HCT116 (cell line): ENCODE data around the gene SARS2. TPM values are rescaled to one million over a fixed set of nuclear protein-coding genes. Genes with fewer than 3 reads are reported as not detected.

Source experiments
- ATAC-seq: fragments of 200-7000 bp; cut with Tn5 transposase; 2 replicates; pipeline ENCODE4 v1.9.1; 2020; ENCODE audit warnings: mild to moderate bottlenecking, moderate library complexity
- BruUV-seq: library from RNA; stranded (reverse); fragments of 400-500 nt; replicated peaks from 2 replicates; lab custom pipeline; 2021; lab: Mats Ljungman, UMichigan
- CTCF ChIA-PET: fragments of 300-600 bp; sonication (Branson Sonifier 250); formaldehyde crosslinking; loops from one replicate; lab custom pipeline; 2021; ENCODE audit warnings: antibody characterized with exemption; lab: Charles Lee
- POLR2A ChIA-PET: fragments of 300-600, 350-600 bp; sonication (Branson Sonifier 250); formaldehyde crosslinking; loops from one replicate; lab custom pipeline; 2021; ENCODE audit warnings: antibody characterized with exemption; lab: Charles Lee
- RAD21 ChIA-PET, 2 experiments: fragments of 300-600 bp; sonication (Branson Sonifier 250); formaldehyde crosslinking; loops; one replicate each; lab custom pipeline; 2023; ENCODE audit warnings: low total read pairs in 2 of 2; ENCODE audit not compliant: uncharacterized antibody in 2 of 2, unreplicated experiment in 2 of 2, low non-redundant PET in 1 of 2; lab: Charles Lee
- DNase-seq: peaks from one replicate; pipeline ENCODE4 v3.0.0-alpha.2; 2010; ENCODE audit warnings: low read depth, low spot score
- H2AFZ ChIP-seq: fragments of 200-600 bp; shearing (Covaris generic), sonication (generic); 2 replicates; pipeline ENCODE4 v1.6.1; 2017; ENCODE audit warnings: low read depth, mixed run types, mixed read lengths, antibody characterized with exemption, low read length; ENCODE audit not compliant: poor library complexity, severe bottlenecking
- H3K27ac ChIP-seq: 2 replicates; pipeline ENCODE4 v1.5.1; 2012; ENCODE audit warnings: low read depth, low read length
- H3K27me3 ChIP-seq: fragments of 200-600 bp; sonication (generic); 2 replicates; pipeline ENCODE4 v1.6.1; 2016; ENCODE audit warnings: mixed run types, low read length, mixed read lengths; ENCODE audit not compliant: insufficient read depth
- H3K36me3 ChIP-seq, 2 experiments: fragments of 200-500 bp in 1 of 2; fragments of 200-600 bp in 1 of 2; sonication (Bioruptor generic) in 1 of 2; sonication (generic) in 1 of 2; 2 replicates each; pipeline versions ENCODE4 v1.5.1 to v1.6.1; 2014 to 2016; ENCODE audit warnings: low read length in 2 of 2, inconsistent platforms in 1 of 2, mixed read lengths in 1 of 2, mixed run types in 1 of 2; ENCODE audit not compliant: insufficient read depth in 2 of 2, control insufficient read depth in 1 of 2
- H3K4me1 ChIP-seq, 2 experiments: fragments of 200-600 bp in 1 of 2; sonication (generic) in 1 of 2; 2 replicates each; pipeline versions ENCODE4 v1.5.1 to v1.6.1; 2012 to 2017; ENCODE audit warnings: low read length in 2 of 2, inconsistent platforms in 1 of 2, mild to moderate bottlenecking in 1 of 2, mixed read lengths in 1 of 2, mixed run types in 1 of 2, moderate library complexity in 1 of 2; ENCODE audit not compliant: insufficient read depth in 2 of 2, control insufficient read depth in 1 of 2
- H3K4me2 ChIP-seq: fragments of 200-600 bp; sonication (generic); 2 replicates; pipeline ENCODE4 v1.6.1; 2017; ENCODE audit warnings: mixed run types, low read length, mixed read lengths
- H3K4me3 ChIP-seq, 2 experiments: fragments of 200-600 bp in 1 of 2; sonication (generic) in 1 of 2; replicated peaks in 1 of 2; 2 replicates each; pipeline ENCODE4 v1.5.1; 2011 to 2016; ENCODE audit warnings: low read length in 2 of 2, control low read depth in 1 of 2, low read depth in 1 of 2, mild to moderate bottlenecking in 1 of 2, mixed read lengths in 1 of 2, mixed run types in 1 of 2
- H3K79me2 ChIP-seq: fragments of 200-600 bp; sonication (generic); 2 replicates; pipeline ENCODE4 v1.6.1; 2017; ENCODE audit warnings: mild to moderate bottlenecking, mixed run types, low read length, moderate library complexity, mixed read lengths; ENCODE audit not compliant: insufficient read depth
- H3K9ac ChIP-seq: fragments of 200-600 bp; sonication (generic); 2 replicates; pipeline ENCODE4 v1.6.1; 2016; ENCODE audit warnings: low read length, mixed read lengths
- H3K9me2 ChIP-seq: fragments of 200-600 bp; sonication (generic), shearing (Covaris generic); 2 replicates; pipeline ENCODE4 v1.6.1; 2017; ENCODE audit warnings: mixed run types, mild to moderate bottlenecking, moderate library complexity; ENCODE audit not compliant: insufficient read depth
- H3K9me3 ChIP-seq, 2 experiments: fragments of 200-500 bp in 1 of 2; fragments of 200-600 bp in 1 of 2; sonication (Bioruptor generic) in 1 of 2; sonication (generic) in 1 of 2; 2 replicates each; pipeline ENCODE4 v1.6.1; 2014 to 2017; ENCODE audit warnings: low read length in 2 of 2, mixed read lengths in 2 of 2, inconsistent platforms in 1 of 2, low read depth in 1 of 2, mild to moderate bottlenecking in 1 of 2, mixed run types in 1 of 2, moderate library complexity in 1 of 2; ENCODE audit not compliant: control insufficient read depth in 1 of 2, insufficient read depth in 1 of 2
- H4K20me1 ChIP-seq: fragments of 200-600 bp; sonication (generic), shearing (Covaris generic); 2 replicates; pipeline ENCODE4 v1.6.1; 2017; ENCODE audit warnings: mixed run types, mild to moderate bottlenecking, moderate library complexity; ENCODE audit not compliant: insufficient read depth
- ATF3 ChIP-seq: IDR thresholded peaks from 2 replicates; pipeline ENCODE4 v1.6.1; 2012
- CBX3 ChIP-seq: IDR thresholded peaks from 2 replicates; pipeline ENCODE4 v1.6.1; 2012; ENCODE audit warnings: low read depth
- CEBPB ChIP-seq: IDR thresholded peaks from 2 replicates; pipeline ENCODE4 v1.6.1; 2012; ENCODE audit warnings: low read depth
- EGR1 ChIP-seq: IDR thresholded peaks from 2 replicates; pipeline ENCODE4 v1.6.1; 2012; ENCODE audit warnings: low read depth
- ELF1 ChIP-seq: IDR thresholded peaks from 2 replicates; pipeline ENCODE4 v1.6.1; 2012; ENCODE audit warnings: low read depth, borderline replicate concordance
- EZH2 ChIP-seq: fragments of 200-600 bp; sonication (generic); IDR thresholded peaks from 2 replicates; pipeline ENCODE4 v1.6.1; 2017; ENCODE audit warnings: antibody characterized with exemption, mixed run types
- EZH2phosphoT487 ChIP-seq: fragments of 200-600 bp; IDR thresholded peaks from 2 replicates; pipeline ENCODE4 v1.6.1; 2018; ENCODE audit warnings: antibody characterized with exemption, borderline replicate concordance
- FOSL1 ChIP-seq: IDR thresholded peaks from 2 replicates; pipeline ENCODE4 v1.6.1; 2012; ENCODE audit warnings: low read depth
- JUND ChIP-seq: IDR thresholded peaks from 2 replicates; pipeline ENCODE4 v1.6.1; 2012
- MAX ChIP-seq: IDR thresholded peaks from 2 replicates; pipeline ENCODE4 v1.6.1; 2012
- POLR2A ChIP-seq: IDR thresholded peaks from 2 replicates; pipeline ENCODE4 v1.7.0; 2011; ENCODE audit warnings: borderline replicate concordance; ENCODE audit not compliant: insufficient read depth, insufficient read length; ENCODE audit errors: extremely low read depth
- POLR2AphosphoS5 ChIP-seq: IDR thresholded peaks from 2 replicates; pipeline ENCODE4 v1.6.1; 2011; ENCODE audit warnings: mild to moderate bottlenecking, low read depth, low read length, moderate library complexity
- RAD21 ChIP-seq: IDR thresholded peaks from 2 replicates; pipeline ENCODE4 v1.6.1; 2012; ENCODE audit warnings: low read depth, mild to moderate bottlenecking
- REST ChIP-seq: IDR thresholded peaks from 2 replicates; pipeline ENCODE4 v1.6.1; 2012; ENCODE audit warnings: low read depth
- SIN3A ChIP-seq: IDR thresholded peaks from 2 replicates; pipeline ENCODE4 v1.6.1; 2012; ENCODE audit warnings: low read depth
- SRF ChIP-seq: IDR thresholded peaks from 2 replicates; pipeline ENCODE4 v1.6.1; 2012; ENCODE audit warnings: low read depth
- YY1 ChIP-seq: IDR thresholded peaks from 2 replicates; pipeline ENCODE4 v1.6.1; 2011; ENCODE audit warnings: low read length, low read depth, moderate library complexity, mild to moderate bottlenecking; ENCODE audit not compliant: insufficient replicate concordance; ENCODE audit errors: extremely low read depth
- ZBTB33 ChIP-seq: IDR thresholded peaks from 2 replicates; pipeline ENCODE4 v1.6.1; 2011; ENCODE audit warnings: mild to moderate bottlenecking, low read length, moderate library complexity; ENCODE audit not compliant: insufficient replicate concordance; ENCODE audit errors: extremely low read depth
- ZFX ChIP-seq: fragments of 450-650 bp; IDR thresholded peaks from 2 replicates; pipeline ENCODE4 v1.6.1; 2017
- intact Hi-C: fragments of 100-400 bp; cut with micrococcal nuclease; formaldehyde crosslinking; loops from 2 replicates; pipeline ENCODE4 v1.10.0; 2022
- total RNA-seq: library from RNA; stranded (reverse); gene quantifications from one replicate; pipeline ENCODE4 v1.2.1, GENCODE V29; 2021; ENCODE audit not compliant: unreplicated experiment

Gene SARS2
- total RNA-seq, 1 experiment from 2014 or later: 58.2 TPM

GRCh38 chr19:38891771-38892170, 38.8 kb downstream of the SARS2 start:
- RAD21 ChIA-PET: no interaction called here
- no peak overlapping the region for H2AFZ ChIP-seq
- no peak overlapping the region for H3K4me2 ChIP-seq
- no peaks in the 10 kb centered on the region for H3K9me3 ChIP-seq
- POLR2A ChIA-PET: no interaction called here
- intact Hi-C loops: no loop called here
- no peaks in the 10 kb centered on the region for H3K79me2 ChIP-seq
- no peak for DNase-seq
- no peak for ATAC-seq
- H4K20me1 ChIP-seq: no peaks in the 10 kb centered on the region
- TF ChIP-seq ZBTB33 (no peak), YY1 (no peak), ELF1 (no peak), ATF3 (no peak), EZH2phosphoT487 (no peak), RAD21 (no peak), EZH2 (no peak), ZFX (no peak), REST (no peak), SRF (no peak), CEBPB (no peak), POLR2AphosphoS5 (no peak), MAX (no peak), JUND (no peak), CBX3 (no peak), FOSL1 (no peak), POLR2A (no peak), EGR1 (no peak), SIN3A (no peak)
- BruUV-seq: no TSS peak
- H3K9ac ChIP-seq: no peak overlapping the region
- H3K36me3 ChIP-seq: no peaks in the 10 kb centered on the region
- no peak overlapping the region for H3K4me3 ChIP-seq
- H3K27me3 ChIP-seq: no peaks in the 10 kb centered on the region
- CTCF ChIA-PET: no interaction called here
- H3K4me1 ChIP-seq: peaks cover 0 to 5% of the 10 kb centered on the region in 2 experiments; a peak in 2 of 4 replicates
- no peaks in the 10 kb centered on the region for H3K9me2 ChIP-seq
- H3K27ac ChIP-seq: no peak overlapping the region
